ENCODE measurements around the gene SLC49A3. TPM values are rescaled to one million over a fixed set of nuclear protein-coding genes. Genes with fewer than 3 reads are reported as not detected.
A peak's percentile ranks its signal among the peaks of the same experiment; 100 is the strongest.
"Not testable (repeated sequence)": the region's sequence is repeated elsewhere in the genome, so short reads cannot be mapped to it uniquely, and the experiment has no call there.

The SLC49A3 gene
- total and polyA plus RNA-seq, 3 experiments from 2014 or later = 0.52 to 1.1 (median 0.80) TPM

GRCh38 chr4:731954-732353 lies 43.0 kb upstream of the SLC49A3 start:
- H3K4me3 ChIP-seq (ENCODE audit: low read length); H3K9me3 ChIP-seq (ENCODE audit: low read length): not testable (repeated sequence)

DNA sequence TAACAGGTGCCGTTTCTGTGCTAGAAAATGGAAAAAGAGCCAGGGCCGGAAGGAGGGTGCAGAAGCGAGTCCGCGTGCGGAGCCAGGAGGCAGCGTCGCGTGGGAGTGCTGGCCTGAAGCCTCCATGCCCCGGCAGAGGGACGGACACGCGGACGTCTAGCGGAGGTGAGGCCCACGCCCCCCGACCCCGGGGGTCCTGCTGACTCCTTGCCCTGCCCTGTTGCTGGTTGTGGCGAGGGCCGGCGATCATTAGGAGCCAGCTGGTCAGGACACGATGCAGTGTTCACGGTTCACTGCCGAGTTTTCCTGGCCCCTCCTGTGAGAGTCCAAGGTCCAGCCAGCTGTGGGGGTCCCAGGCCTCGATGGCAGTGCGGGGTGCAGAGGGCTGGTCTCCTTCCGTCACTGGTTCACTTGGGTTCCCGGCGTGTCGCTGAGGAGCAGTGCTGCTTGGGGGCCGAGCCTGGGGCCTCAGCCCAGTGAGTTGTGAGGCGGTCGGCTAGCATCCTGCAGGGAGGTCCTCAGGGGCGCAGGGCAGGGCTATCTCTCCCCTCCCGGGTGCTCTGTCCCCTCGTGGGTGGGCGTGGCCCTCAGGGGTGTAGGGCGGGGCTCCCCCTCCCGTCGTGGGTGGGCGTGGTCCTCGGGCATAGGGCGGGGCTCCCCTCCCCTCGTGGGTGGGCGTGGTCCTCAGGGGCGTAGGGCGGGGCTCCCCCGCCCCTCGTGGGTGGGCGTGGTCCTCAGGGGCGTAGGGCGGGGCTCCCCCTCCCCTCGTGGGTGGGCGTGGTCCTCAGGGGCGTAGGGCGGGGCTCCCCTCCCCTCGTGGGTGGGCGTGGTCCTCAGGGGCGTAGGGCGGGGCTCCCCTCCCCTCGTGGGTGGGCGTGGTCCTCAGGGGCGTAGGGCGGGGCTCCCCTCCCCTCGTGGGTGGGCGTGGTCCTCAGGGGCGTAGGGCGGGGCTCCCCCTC lies 42.3 kb upstream of the SLC49A3 start:
- CTCF ChIA-PET; H3K27me3 ChIP-seq (ENCODE audit: insufficient read depth, low read length, poor library complexity, severe bottlenecking); H3K9me3 Mint-ChIP-seq; POLR2A ChIA-PET; H3K4me1 ChIP-seq (ENCODE audit: insufficient read depth, low read length); H3K9me3 ChIP-seq (ENCODE audit: low read length); H3K27me3 Mint-ChIP-seq; H3K27ac Mint-ChIP-seq; H3K27ac ChIP-seq (ENCODE audit: low read depth, low read length); H3K4me3 ChIP-seq (ENCODE audit: low read length); DNase-seq; H3K4me3 Mint-ChIP-seq: not testable (repeated sequence)
- Mint-ChIP-seq H3K36me3 (peaks cover 0 to 45% (median 5%) of the 10 kb centered on the region in 3 donors), H3K4me1 (peaks cover 4 to 10% (median 10%) of the 10 kb centered on the region in 3 donors)
- peaks cover 14% of the 10 kb centered on the region for H3K36me3 ChIP-seq (ENCODE audit: insufficient read depth, low read length)

More at GRCh38 chr4:731954-732353, 43.0 kb upstream of the SLC49A3 start:
- H3K4me1 Mint-ChIP-seq; H3K4me1 ChIP-seq (ENCODE audit: insufficient read depth, low read length); H3K4me3 Mint-ChIP-seq; H3K27ac Mint-ChIP-seq; H3K27me3 Mint-ChIP-seq; DNase-seq; H3K27me3 ChIP-seq (ENCODE audit: insufficient read depth, low read length, poor library complexity, severe bottlenecking); H3K9me3 Mint-ChIP-seq; POLR2A ChIA-PET; H3K27ac ChIP-seq (ENCODE audit: low read depth, low read length): not testable (repeated sequence)
- H3K36me3 Mint-ChIP-seq = peaks cover 0 to 45% (median 5%) of the 10 kb centered on the region in 3 donors
- H3K36me3 ChIP-seq (ENCODE audit: insufficient read depth, low read length) = peaks cover 14% of the 10 kb centered on the region
- CTCF ChIA-PET = interaction anchor here (1.2 kb wide), 1 partner anchor 11 kb away, joined by 4 read pairs; no protein-coding TSS in a partner anchor

GRCh38 chr4:730511-730910 lies 41.6 kb upstream of the SLC49A3 start:
- H3K36me3 ChIP-seq (ENCODE audit: insufficient read depth, low read length) = peaks cover 14% of the 10 kb centered on the region
- POLR2A ChIA-PET = no interaction called here
- H3K4me3 ChIP-seq (ENCODE audit: low read length) = no peak overlapping the region
- peaks cover 0 to 41% (median 5%) of the 10 kb centered on the region in 3 donors for H3K36me3 Mint-ChIP-seq
- H3K27ac ChIP-seq (ENCODE audit: low read depth, low read length) = no peak overlapping the region
- no peaks in the 10 kb centered on the region for H3K9me3 ChIP-seq (ENCODE audit: low read length)
- no peaks in the 10 kb centered on the region for H3K27me3 ChIP-seq (ENCODE audit: insufficient read depth, low read length, poor library complexity, severe bottlenecking)
- no peak for DNase-seq
- H3K27me3 Mint-ChIP-seq = peaks cover 0 to 2% of the 10 kb centered on the region in 2 donors
- no peak overlapping the region for H3K4me3 Mint-ChIP-seq
- no peaks in the 10 kb centered on the region for H3K9me3 Mint-ChIP-seq
- CTCF ChIA-PET = no interaction called here
- peak overlapping the region in 1 of 8 donors; percentile 61 for H3K27ac Mint-ChIP-seq
- no peaks in the 10 kb centered on the region for H3K4me1 ChIP-seq (ENCODE audit: insufficient read depth, low read length)
- peaks cover 4 to 11% (median 10%) of the 10 kb centered on the region in 3 donors for H3K4me1 Mint-ChIP-seq

- H3K4me3 ChIP-seq (ENCODE audit: low read length) = no peak overlapping the region
- peaks cover 4 to 17% (median 14%) of the 10 kb centered on the region in 3 donors for H3K4me1 Mint-ChIP-seq
- H3K27ac ChIP-seq (ENCODE audit: low read depth, low read length) = no peak overlapping the region
- ChIA-PET POLR2A (no interaction called here), CTCF (no interaction called here)
- no peaks in the 10 kb centered on the region for H3K27me3 ChIP-seq (ENCODE audit: insufficient read depth, low read length, poor library complexity, severe bottlenecking)
- no peaks in the 10 kb centered on the region for H3K4me1 ChIP-seq (ENCODE audit: insufficient read depth, low read length)
- DNase-seq = no peak
- H3K9me3 ChIP-seq (ENCODE audit: low read length) = no peaks in the 10 kb centered on the region
- H3K4me3 Mint-ChIP-seq = no peak overlapping the region
- H3K27ac Mint-ChIP-seq = peak overlapping the region in 4 of 8 donors; percentile 40 to 83 (median 46)
- peaks cover 0 to 2% of the 10 kb centered on the region in 2 donors for H3K27me3 Mint-ChIP-seq
- H3K9me3 Mint-ChIP-seq = no peaks in the 10 kb centered on the region
- H3K36me3 ChIP-seq (ENCODE audit: insufficient read depth, low read length) = peaks cover 14% of the 10 kb centered on the region
- H3K36me3 Mint-ChIP-seq = peaks cover 0 to 32% (median 5%) of the 10 kb centered on the region in 3 donors
Measured at GRCh38 chr4:729336-730315, 40.7 kb upstream of the SLC49A3 start.

DNA sequence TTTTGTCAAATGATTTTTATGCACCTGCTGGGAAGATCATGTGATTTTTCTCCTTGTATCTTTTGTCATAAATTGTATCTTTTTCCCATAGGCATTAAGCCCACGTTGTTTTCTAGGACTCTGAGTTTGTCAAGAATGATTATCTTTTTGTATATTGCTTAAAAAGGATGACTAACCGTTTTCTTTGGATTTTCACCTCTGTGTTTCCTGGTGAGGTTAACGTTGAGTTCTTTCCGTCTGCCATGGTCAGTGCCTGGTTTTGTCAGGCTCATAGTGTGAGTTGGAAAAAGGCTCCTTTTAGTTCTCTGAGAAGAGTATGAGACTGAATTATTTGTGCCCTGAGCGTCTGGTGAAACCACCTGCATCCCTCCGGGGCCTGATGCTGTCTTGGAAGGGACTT lies 38.6 kb upstream of the SLC49A3 start:
- H3K36me3 Mint-ChIP-seq = peaks cover 0 to 24% (median 0%) of the 10 kb centered on the region in 3 donors
- H3K4me1 Mint-ChIP-seq = peaks cover 4 to 21% (median 16%) of the 10 kb centered on the region in 3 donors
- peaks cover 0 to 2% of the 10 kb centered on the region in 2 donors for H3K27me3 Mint-ChIP-seq
- DNase-seq = no peak
- no peaks in the 10 kb centered on the region for H3K9me3 Mint-ChIP-seq
- ChIA-PET CTCF (no interaction called here), POLR2A (no interaction called here)
- Histone ChIP-seq H3K9me3 (ENCODE audit: low read length) (no peaks in the 10 kb centered on the region), H3K4me3 (ENCODE audit: low read length) (no peak overlapping the region), H3K36me3 (ENCODE audit: insufficient read depth, low read length) (no peaks in the 10 kb centered on the region), H3K4me1 (ENCODE audit: insufficient read depth, low read length) (no peaks in the 10 kb centered on the region), H3K27ac (ENCODE audit: low read depth, low read length) (no peak overlapping the region), H3K27me3 (ENCODE audit: insufficient read depth, low read length, poor library complexity, severe bottlenecking) (no peaks in the 10 kb centered on the region)
- no peak overlapping the region for H3K27ac Mint-ChIP-seq
- H3K4me3 Mint-ChIP-seq = no peak overlapping the region

GRCh38 chr4:726838-727237 lies 37.9 kb upstream of the SLC49A3 start:
- ChIA-PET POLR2A (no interaction called here), CTCF (no interaction called here)
- H3K27me3 ChIP-seq (ENCODE audit: insufficient read depth, low read length, poor library complexity, severe bottlenecking) = no peaks in the 10 kb centered on the region
- peaks cover 0 to 2% of the 10 kb centered on the region in 2 donors for H3K27me3 Mint-ChIP-seq
- no peaks in the 10 kb centered on the region for H3K9me3 ChIP-seq (ENCODE audit: low read length)
- peaks cover 4 to 21% (median 16%) of the 10 kb centered on the region in 3 donors for H3K4me1 Mint-ChIP-seq
- peak overlapping the region; percentile 38 for H3K27ac ChIP-seq (ENCODE audit: low read depth, low read length)
- H3K4me3 Mint-ChIP-seq = no peak overlapping the region
- no peak for DNase-seq
- H3K36me3 ChIP-seq (ENCODE audit: insufficient read depth, low read length) = no peaks in the 10 kb centered on the region
- H3K4me1 ChIP-seq (ENCODE audit: insufficient read depth, low read length) = no peaks in the 10 kb centered on the region
- H3K4me3 ChIP-seq (ENCODE audit: low read length) = no peak overlapping the region
- H3K9me3 Mint-ChIP-seq = no peaks in the 10 kb centered on the region
- no peak overlapping the region for H3K27ac Mint-ChIP-seq
- H3K36me3 Mint-ChIP-seq = peaks cover 0 to 27% (median 0%) of the 10 kb centered on the region in 3 donors

- Mint-ChIP-seq H3K9me3 (no peaks in the 10 kb centered on the region), H3K4me3 (no peak overlapping the region), H3K27ac (no peak overlapping the region), H3K4me1 (peaks cover 4 to 25% (median 16%) of the 10 kb centered on the region in 3 donors), H3K36me3 (peaks cover 0 to 32% (median 0%) of the 10 kb centered on the region in 3 donors), H3K27me3 (peaks cover 0 to 2% of the 10 kb centered on the region in 2 donors)
- no peaks in the 10 kb centered on the region for H3K36me3 ChIP-seq (ENCODE audit: insufficient read depth, low read length)
- no peaks in the 10 kb centered on the region for H3K27me3 ChIP-seq (ENCODE audit: insufficient read depth, low read length, poor library complexity, severe bottlenecking)
- peak overlapping the region; percentile 38 for H3K27ac ChIP-seq (ENCODE audit: low read depth, low read length)
- H3K4me3 ChIP-seq (ENCODE audit: low read length) = no peak overlapping the region
- ChIA-PET POLR2A (no interaction called here), CTCF (no interaction called here)
- DNase-seq = no peak
- H3K9me3 ChIP-seq (ENCODE audit: low read length) = no peaks in the 10 kb centered on the region
- no peaks in the 10 kb centered on the region for H3K4me1 ChIP-seq (ENCODE audit: insufficient read depth, low read length)
Measured at GRCh38 chr4:726235-726787, 37.4 kb upstream of the SLC49A3 start.
